HG03575 (cell line): ENCODE results near the gene ADM5.

Experiments used
- ATAC-seq: cut with Tn5 transposase; IDR thresholded peaks from one replicate; pipeline ENCODE4 v1.9.1; 2021; ENCODE audit not compliant: unreplicated experiment, insufficient number of reproducible peaks, low FRiP score; ENCODE audit errors: extremely low read depth

ADM5 gene

GRCh38 chr19:49739098-49739497, 49.7 kb downstream of the ADM5 start:
- ATAC-seq: no peak

GRCh38 chr19:49739933-49740332, 50.5 kb downstream of the ADM5 start:
- ATAC-seq: no peak
